GM12878 (cell line): ENCODE measurements around the gene FAM120A. TPM values are rescaled to one million over a fixed set of nuclear protein-coding genes. Genes with fewer than 3 reads are reported as not detected.

Experiments used
- ATAC-seq: fragments of 200-7000 bp; cut with Tn5 transposase; 3 replicates; pipeline ENCODE4 v1.9.1; 2020; ENCODE audit warnings: mild to moderate bottlenecking, moderate library complexity
- BruUV-seq: library from RNA; stranded (reverse); fragments of 400-500 nt; replicated peaks from 2 replicates; lab custom pipeline; 2021; lab: Mats Ljungman, UMichigan
- CTCF ChIA-PET: fragments of 300-600 bp; sonication (Branson Sonifier 250); formaldehyde crosslinking; extraction: SDS; loops from one replicate; lab custom pipeline; 2021; ENCODE audit warnings: inconsistent platforms; lab: Yijun Ruan, JAX
- POLR2A ChIA-PET: fragments of 350-600 bp; formaldehyde crosslinking; extraction: SDS; loops from one replicate; lab custom pipeline; 2021; ENCODE audit warnings: inconsistent platforms; lab: Charles Lee
- RAD21 ChIA-PET: fragments of 300-600 bp; sonication (Branson Sonifier 250); formaldehyde crosslinking; loops from one replicate; lab custom pipeline; 2023; ENCODE audit warnings: antibody characterized with exemption; ENCODE audit not compliant: unreplicated experiment; lab: Charles Lee
- SMC1A ChIA-PET: fragments of 300-600 bp; sonication (Branson Sonifier 250); formaldehyde crosslinking; loops from one replicate; lab custom pipeline; 2023; ENCODE audit not compliant: unreplicated experiment, uncharacterized antibody; lab: Charles Lee
- DNase-seq: peaks from one replicate; pipeline ENCODE4 v3.0.0-alpha.2; 2011; ENCODE audit warnings: low read depth, low spot score
- FAIRE-seq: peaks from 3 replicates; lab custom pipeline; 2011; peaks lifted over from hg19 to GRCh38; lab: Jason Lieb, UNC
- H2AFZ ChIP-seq: 2 replicates; pipeline ENCODE4 v1.6.0; 2011; ENCODE audit warnings: low read depth, low read length, control low read depth; ENCODE audit not compliant: control insufficient read depth
- H3K27ac ChIP-seq: 2 replicates; pipeline ENCODE4 v1.5.1; 2011; ENCODE audit warnings: control low read depth; ENCODE audit not compliant: control insufficient read depth, insufficient read depth
- H3K27me3 ChIP-seq, 2 experiments: replicated peaks in 1 of 2; 2 replicates each; pipeline versions ENCODE4 v1.6.0 to v1.6.1; 2011; ENCODE audit warnings: low read length in 1 of 2; ENCODE audit not compliant: control insufficient read depth in 2 of 2, insufficient read depth in 2 of 2
- H3K36me3 ChIP-seq, 2 experiments: 2 replicates each; pipeline ENCODE4 v1.5.1; 2011; ENCODE audit warnings: low read length in 1 of 2; ENCODE audit not compliant: control insufficient read depth in 2 of 2, insufficient read depth in 2 of 2
- H3K4me1 ChIP-seq: 2 replicates; pipeline ENCODE4 v1.6.1; 2011; ENCODE audit warnings: mild to moderate bottlenecking, low read length, moderate library complexity, mixed read lengths; ENCODE audit not compliant: control insufficient read depth, insufficient read depth
- H3K4me2 ChIP-seq: 2 replicates; pipeline ENCODE4 v1.6.0; 2011; ENCODE audit warnings: control low read depth; ENCODE audit not compliant: control insufficient read depth, insufficient read depth
- H3K4me3 ChIP-seq: fragments of 200-600 bp; sonication (generic); 2 replicates; pipeline ENCODE4 v1.5.1; 2016
- H3K79me2 ChIP-seq: 2 replicates; pipeline ENCODE4 v1.6.0; 2011; ENCODE audit warnings: low read length; ENCODE audit not compliant: control insufficient read depth, insufficient read depth
- H3K9ac ChIP-seq: 2 replicates; pipeline ENCODE4 v1.8.0; 2011; ENCODE audit warnings: low read length, control low read depth, mixed read lengths; ENCODE audit not compliant: control insufficient read depth, insufficient read depth
- H3K9me3 ChIP-seq: replicated peaks from 3 replicates; pipeline ENCODE4 v1.5.1; 2011; ENCODE audit warnings: mild to moderate bottlenecking, low read length; ENCODE audit not compliant: control insufficient read depth, insufficient read depth
- H4K20me1 ChIP-seq: 2 replicates; pipeline ENCODE4 v1.6.0; 2011; ENCODE audit not compliant: control insufficient read depth, insufficient read depth
- CBFB ChIP-seq: IDR thresholded peaks from 2 replicates; pipeline ENCODE4 v1.6.1; 2016; ENCODE audit warnings: antibody characterized with exemption, low read depth
- CUX1 ChIP-seq: IDR thresholded peaks from 2 replicates; pipeline ENCODE4 v1.6.1; 2012; ENCODE audit warnings: improper control_type of control experiment, low read depth, low read length; ENCODE audit not compliant: insufficient replicate concordance
- EED ChIP-seq: sonication (generic); IDR thresholded peaks from 2 replicates; pipeline ENCODE4 v1.6.1; 2016; ENCODE audit warnings: antibody characterized with exemption, low read depth
- ETV6 ChIP-seq, 2 experiments: fragments of 450-650 bp in 1 of 2; IDR thresholded peaks in 1 of 2; conservative IDR thresholded peaks in 1 of 2; 2 replicates each; pipeline ENCODE4 v1.6.1; 2014; ENCODE audit warnings: antibody characterized with exemption in 1 of 2, borderline replicate concordance in 1 of 2, low read depth in 1 of 2, mild to moderate bottlenecking in 1 of 2, moderate library complexity in 1 of 2
- IKZF1 ChIP-seq: fragments of 450-650 bp; conservative IDR thresholded peaks from 2 replicates; pipeline ENCODE4 v1.6.1; 2017; ENCODE audit warnings: antibody characterized with exemption, mild to moderate bottlenecking
- RAD51 ChIP-seq: fragments of 450-650 bp; IDR thresholded peaks from 2 replicates; pipeline ENCODE4 v1.6.1; 2016; ENCODE audit warnings: moderate library complexity, mild to moderate bottlenecking, inconsistent platforms
- YY1 ChIP-seq: IDR thresholded peaks from 2 replicates; pipeline ENCODE4 v1.6.1; 2011; ENCODE audit warnings: low read depth, mild to moderate bottlenecking, low read length
- WGBS: methylation state at CpG from one replicate; pipeline ENCODE4 v1.1.6; 2016; ENCODE audit warnings: low lambda C conversion rate; ENCODE audit not compliant: insufficient replicate concordance, insufficient coverage; ENCODE audit errors: missing lambda C conversion rate; 5-methylcytosine and 5-hydroxymethylcytosine counted together
- in situ Hi-C: fragments of 300-500 bp; cut with MboI; formaldehyde crosslinking; loops from 9 replicates; pipeline ENCODE4 v1.14.3; 2018; ENCODE audit warnings: mixed read lengths
- intact Hi-C: fragments of 100-400 bp; cut with micrococcal nuclease; formaldehyde crosslinking; loops from one replicate; pipeline ENCODE4 v1.14.2; 2022; ENCODE audit not compliant: unreplicated experiment
- polyA plus RNA-seq, 11 experiments: library from polyadenylated mRNA; depleted of rRNA in 4 of 11; unstranded in 6 of 11; stranded (reverse) in 5 of 11; fragments of >200 nt; fragmentation: Nextera tagmentation in 4 of 11; fragmentation: Illumina TruSeq in 1 of 11; extraction: Ambion mirVana in 4 of 11; extraction: Trizol in 1 of 11; gene quantifications; 1 replicate in 1 of 11; 2 replicates in 10 of 11; pipeline versions ENCODE4 v1.2.1 to v1.2.3, GENCODE V29; 2011 to 2016; ENCODE audit warnings: inconsistent platforms in 2 of 11, missing spikeins in 2 of 11, low read depth in 1 of 11
- total RNA-seq, 4 experiments: library from RNA; depleted of rRNA in 3 of 4; stranded (reverse); fragments of >200 nt in 3 of 4; fragmentation: Illumina TruSeq in 1 of 4; extraction: Trizol in 1 of 4; gene quantifications; 2 replicates each; pipeline versions ENCODE4 v1.2.1 to v1.2.3, GENCODE V29; 2013 to 2021
- TF ChIP-seq, protein P1 (sequence below): fragments of 450-650 bp; IDR thresholded peaks from 2 replicates; pipeline ENCODE4 v1.6.1; 2017; ENCODE audit warnings: mild to moderate bottlenecking, low read depth, inconsistent platforms; ENCODE audit not compliant: poor library complexity, severe bottlenecking
- TF ChIP-seq, protein P2 (sequence below): fragments of 450-650 bp; IDR thresholded peaks from 2 replicates; pipeline ENCODE4 v1.6.1; 2016; ENCODE audit warnings: mild to moderate bottlenecking

The FAM120A gene
- total and polyA plus RNA-seq, 10 of the 15 experiments (the other 5 are each of a cell fraction or from before 2014, with no cell fraction given) = 13.1 to 89.6 (median 52.5) TPM

GRCh38 chr9:93575796-93576257, 124.3 kb downstream of the FAM120A start (continued):
- TF ChIP-seq, protein P1, sequence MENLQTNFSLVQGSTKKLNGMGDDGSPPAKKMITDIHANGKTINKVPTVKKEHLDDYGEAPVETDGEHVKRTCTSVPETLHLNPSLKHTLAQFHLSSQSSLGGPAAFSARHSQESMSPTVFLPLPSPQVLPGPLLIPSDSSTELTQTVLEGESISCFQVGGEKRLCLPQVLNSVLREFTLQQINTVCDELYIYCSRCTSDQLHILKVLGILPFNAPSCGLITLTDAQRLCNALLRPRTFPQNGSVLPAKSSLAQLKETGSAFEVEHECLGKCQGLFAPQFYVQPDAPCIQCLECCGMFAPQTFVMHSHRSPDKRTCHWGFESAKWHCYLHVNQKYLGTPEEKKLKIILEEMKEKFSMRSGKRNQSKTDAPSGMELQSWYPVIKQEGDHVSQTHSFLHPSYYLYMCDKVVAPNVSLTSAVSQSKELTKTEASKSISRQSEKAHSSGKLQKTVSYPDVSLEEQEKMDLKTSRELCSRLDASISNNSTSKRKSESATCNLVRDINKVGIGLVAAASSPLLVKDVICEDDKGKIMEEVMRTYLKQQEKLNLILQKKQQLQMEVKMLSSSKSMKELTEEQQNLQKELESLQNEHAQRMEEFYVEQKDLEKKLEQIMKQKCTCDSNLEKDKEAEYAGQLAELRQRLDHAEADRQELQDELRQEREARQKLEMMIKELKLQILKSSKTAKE = no peak
- TF ChIP-seq EED (peak; percentile 56; the same call in 1 of the 2 replicates), IKZF1 (peak; percentile 77), ETV6 (conservative IDR thresholded peaks at IDR 0.05 in 1 of 2, IDR thresholded peaks at IDR 0.05 in 1 of 2; ENCODE audit: borderline replicate concordance in 1 of 2, low read depth in 1 of 2) (no peak), RAD51 (no peak)
- TF ChIP-seq, protein P2, sequence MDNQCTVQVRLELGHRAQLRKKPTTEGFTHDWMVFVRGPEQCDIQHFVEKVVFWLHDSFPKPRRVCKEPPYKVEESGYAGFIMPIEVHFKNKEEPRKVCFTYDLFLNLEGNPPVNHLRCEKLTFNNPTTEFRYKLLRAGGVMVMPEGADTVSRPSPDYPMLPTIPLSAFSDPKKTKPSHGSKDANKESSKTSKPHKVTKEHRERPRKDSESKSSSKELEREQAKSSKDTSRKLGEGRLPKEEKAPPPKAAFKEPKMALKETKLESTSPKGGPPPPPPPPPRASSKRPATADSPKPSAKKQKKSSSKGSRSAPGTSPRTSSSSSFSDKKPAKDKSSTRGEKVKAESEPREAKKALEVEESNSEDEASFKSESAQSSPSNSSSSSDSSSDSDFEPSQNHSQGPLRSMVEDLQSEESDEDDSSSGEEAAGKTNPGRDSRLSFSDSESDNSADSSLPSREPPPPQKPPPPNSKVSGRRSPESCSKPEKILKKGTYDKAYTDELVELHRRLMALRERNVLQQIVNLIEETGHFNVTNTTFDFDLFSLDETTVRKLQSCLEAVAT = no peak

DNA sequence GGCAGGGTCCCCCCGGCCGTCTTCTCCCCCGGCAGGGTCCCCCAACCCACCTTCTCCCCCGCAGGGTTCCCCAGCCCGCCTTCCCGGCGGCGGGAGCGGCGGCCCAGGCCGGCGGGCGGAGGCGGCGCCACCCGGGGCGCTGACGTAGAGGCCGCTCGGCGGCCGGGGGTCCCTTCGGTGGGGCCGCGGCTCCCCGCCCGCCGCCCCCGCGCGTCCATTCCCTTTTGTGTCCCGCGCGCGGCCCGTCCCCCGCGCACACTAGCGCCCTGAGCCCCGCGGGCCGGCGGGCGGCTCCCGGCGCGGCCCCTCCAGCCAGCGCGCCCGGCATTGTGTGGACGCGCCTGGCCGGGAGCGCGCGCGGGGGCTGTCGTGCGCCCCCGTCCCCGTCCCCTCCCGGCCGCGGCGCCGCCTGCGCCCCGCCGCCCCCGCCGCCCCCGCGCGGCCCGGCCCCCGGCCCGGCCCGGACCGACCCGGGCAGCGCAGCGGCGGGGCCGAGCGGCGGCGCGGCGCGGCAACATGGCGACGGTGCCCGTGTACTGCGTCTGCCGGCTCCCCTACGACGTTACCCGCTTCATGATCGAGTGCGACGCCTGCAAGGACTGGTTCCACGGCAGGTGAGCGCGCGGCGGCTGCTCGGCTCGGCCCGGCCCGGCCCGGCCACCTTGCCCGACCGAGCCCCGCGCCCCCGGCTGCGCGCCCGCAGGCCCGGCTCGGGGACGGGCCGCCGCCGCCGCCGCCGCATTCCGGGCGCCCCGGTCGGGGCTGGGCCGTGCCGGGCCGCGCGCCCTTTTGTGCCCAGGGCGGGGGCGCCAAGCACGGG, 125.0 kb downstream of the FAM120A start, which contains the start of gene PHF2:
PHF2 (plus strand) TSS at position 327 of the 820 bp plus-strand sequence; CDS start at position 517, 190 bp downstream.
- no peaks in the 10 kb centered on the region for H3K27me3 ChIP-seq
- ChIA-PET SMC1A (interaction anchor here (1.4 kb wide), 1 partner anchor 10 kb away, joined by 6 read pairs; no protein-coding TSS in a partner anchor), CTCF (no interaction called here), RAD21 (no interaction called here), POLR2A (no interaction called here)
- peak within 1 kb of the TSS; percentile 61 for H3K27ac ChIP-seq
- peak within 1 kb of the TSS; percentile 77 for H3K9ac ChIP-seq
- H2AFZ ChIP-seq = peak within 1 kb of the TSS; percentile 71
- peak within 1 kb of the TSS; percentile 86 for H3K4me3 ChIP-seq
- H3K79me2 ChIP-seq = peaks cover 6% of the 10 kb centered on the region
- intact Hi-C loops (no loop called here), in situ Hi-C loops (no loop called here)
- FAIRE-seq (no peak), DNase-seq (no peak), ATAC-seq (peak; percentile 42)
- H3K4me1 ChIP-seq = peaks cover 11% of the 10 kb centered on the region
- H3K4me2 ChIP-seq = peak within 1 kb of the TSS; percentile 99
- H3K36me3 ChIP-seq = no peaks in the 10 kb centered on the region
- BruUV-seq = no TSS peak
- 2% methylated on average over 38 of the region's 140 CpGs for WGBS
- no peaks in the 10 kb centered on the region for H4K20me1 ChIP-seq
- no peaks in the 10 kb centered on the region for H3K9me3 ChIP-seq
- TF ChIP-seq CBFB = no peak
- TF ChIP-seq YY1 = peak; percentile 85
- no peak for TF ChIP-seq CUX1
